WTC11 (cell line): ENCODE results near the gene FHIT. TPM values are rescaled to one million over a fixed set of nuclear protein-coding genes. Genes with fewer than 3 reads are reported as not detected.

Experiments
- ATAC-seq: fragments of 200-7000 bp; cut with Tn5 transposase; 2 replicates; pipeline ENCODE4 v1.10.0; 2021; ENCODE audit warnings: mild to moderate bottlenecking, moderate library complexity
- CTCF ChIA-PET: fragments of 300-600 bp; sonication (Branson Sonifier 250); formaldehyde crosslinking; loops from one replicate; lab custom pipeline; 2021; ENCODE audit warnings: antibody characterized with exemption; lab: Charles Lee
- POLR2A ChIA-PET: fragments of 350-600 bp; sonication (Branson Sonifier 250); formaldehyde crosslinking; loops from one replicate; lab custom pipeline; 2021; ENCODE audit warnings: antibody characterized with exemption; lab: Charles Lee
- DNase-seq: peaks from one replicate; pipeline ENCODE4 v3.0.0; 2021; ENCODE audit warnings: low spot score
- H3K27ac Mint-ChIP-seq: 2 replicates; pipeline ENCODE4 v1.8.0; 2021; ENCODE audit warnings: mixed read lengths
- H3K27me3 Mint-ChIP-seq: 2 replicates; pipeline ENCODE4 v1.8.0; 2021; ENCODE audit warnings: low read depth, mild to moderate bottlenecking, moderate library complexity, mixed read lengths
- H3K36me3 Mint-ChIP-seq: 2 replicates; pipeline ENCODE4 v1.8.0; 2021; ENCODE audit warnings: mixed read lengths
- H3K4me1 Mint-ChIP-seq: 2 replicates; pipeline ENCODE4 v1.8.0; 2022; ENCODE audit warnings: mixed read lengths
- H3K4me3 Mint-ChIP-seq: 2 replicates; pipeline ENCODE4 v1.8.0; 2021; ENCODE audit warnings: mild to moderate bottlenecking, moderate library complexity, mixed read lengths
- H3K9me3 Mint-ChIP-seq: 2 replicates; pipeline ENCODE4 v1.8.0; 2021; ENCODE audit warnings: mixed read lengths
- CREM ChIP-seq: sonication (generic); formaldehyde crosslinking; IDR thresholded peaks from 2 replicates; pipeline ENCODE4 v1.8.1; 2022; ENCODE audit warnings: mild to moderate bottlenecking, missing genetic modification reagents, moderate library complexity
- ELF4 ChIP-seq: sonication (generic); formaldehyde crosslinking; IDR thresholded peaks from 2 replicates; pipeline ENCODE4 v1.8.1; 2022; ENCODE audit warnings: low read depth, mild to moderate bottlenecking, moderate library complexity, missing genetic modification reagents
- EMX1 ChIP-seq: fragments of 250-450 bp; sonication (Bioruptor Pico); IDR thresholded peaks from 2 replicates; pipeline ENCODE4 v1.8.0; 2021; ENCODE audit warnings: mild to moderate bottlenecking
- ETV6 ChIP-seq: sonication (generic); formaldehyde crosslinking; IDR thresholded peaks from 2 replicates; pipeline ENCODE4 v1.8.1; 2022; ENCODE audit warnings: mild to moderate bottlenecking, missing genetic modification reagents
- FOXK1 ChIP-seq: sonication (generic); formaldehyde crosslinking; IDR thresholded peaks from 2 replicates; pipeline ENCODE4 v1.8.0; 2022; ENCODE audit warnings: mild to moderate bottlenecking, moderate library complexity, missing genetic modification reagents
- GTF2I ChIP-seq: fragments of 250-450 bp; sonication (Bioruptor Pico); conservative IDR thresholded peaks from 2 replicates; pipeline ENCODE4 v1.4.0; 2021; ENCODE audit warnings: mild to moderate bottlenecking
- NFE2L1 ChIP-seq: sonication (generic); formaldehyde crosslinking; IDR thresholded peaks from 2 replicates; pipeline ENCODE4 v1.8.1; 2023; ENCODE audit warnings: missing genetic modification reagents
- RELA ChIP-seq: sonication (generic); formaldehyde crosslinking; IDR thresholded peaks from 2 replicates; pipeline ENCODE4 v1.8.1; 2022; ENCODE audit warnings: missing genetic modification reagents, mild to moderate bottlenecking, borderline replicate concordance
- TEAD1 ChIP-seq: sonication (generic); formaldehyde crosslinking; IDR thresholded peaks from 2 replicates; pipeline ENCODE4 v1.8.0; 2022; ENCODE audit warnings: mild to moderate bottlenecking, missing genetic modification reagents
- TEAD4 ChIP-seq: sonication (generic); formaldehyde crosslinking; IDR thresholded peaks from 2 replicates; pipeline ENCODE4 v1.8.0; 2022; ENCODE audit warnings: mild to moderate bottlenecking, missing genetic modification reagents
- ZNF317 ChIP-seq: sonication (generic); formaldehyde crosslinking; IDR thresholded peaks from 2 replicates; pipeline ENCODE4 v1.8.1; 2023; ENCODE audit warnings: low read depth, mild to moderate bottlenecking, moderate library complexity, missing genetic modification reagents, borderline replicate concordance
- ZNF396 ChIP-seq: fragments of 250-450 bp; sonication (Bioruptor Pico); IDR thresholded peaks from 2 replicates; pipeline ENCODE4 v1.8.0; 2021; ENCODE audit warnings: mild to moderate bottlenecking, moderate library complexity, borderline replicate concordance
- ZNF416 ChIP-seq: fragments of 250-450 bp; sonication (Bioruptor Pico); IDR thresholded peaks from 2 replicates; pipeline ENCODE4 v1.9.0; 2021; ENCODE audit warnings: mild to moderate bottlenecking, inconsistent platforms
- total RNA-seq: library from RNA; stranded (reverse); gene quantifications from 3 replicates; pipeline ENCODE4 v1.2.3, GENCODE V29; 2021
- TF ChIP-seq, protein P1 (sequence below): sonication (generic); formaldehyde crosslinking; IDR thresholded peaks from 2 replicates; pipeline ENCODE4 v1.8.1; 2023; ENCODE audit warnings: mild to moderate bottlenecking, moderate library complexity, missing genetic modification reagents
- TF ChIP-seq, protein P2 (sequence below): sonication (generic); formaldehyde crosslinking; IDR thresholded peaks from 2 replicates; pipeline ENCODE4 v1.8.1; 2023; ENCODE audit warnings: mild to moderate bottlenecking, missing genetic modification reagents
- TF ChIP-seq, protein P3 (sequence below): sonication (generic); formaldehyde crosslinking; IDR thresholded peaks from 2 replicates; pipeline ENCODE4 v1.8.0; 2023; ENCODE audit warnings: mild to moderate bottlenecking, missing genetic modification reagents
- TF ChIP-seq, protein P4 (sequence below): sonication (generic); formaldehyde crosslinking; IDR thresholded peaks from 2 replicates; pipeline ENCODE4 v1.8.0; 2022; ENCODE audit warnings: mild to moderate bottlenecking, missing genetic modification reagents
- TF ChIP-seq, protein P5 (sequence below): sonication (generic); formaldehyde crosslinking; IDR thresholded peaks from 2 replicates; pipeline ENCODE4 v1.8.0; 2022; ENCODE audit warnings: mild to moderate bottlenecking, missing genetic modification reagents
- TF ChIP-seq, protein P6 (sequence below): sonication (generic); formaldehyde crosslinking; IDR thresholded peaks from 2 replicates; pipeline ENCODE4 v1.8.1; 2022; ENCODE audit warnings: mild to moderate bottlenecking, missing genetic modification reagents, moderate library complexity, borderline replicate concordance
- TF ChIP-seq, protein P7 (sequence below): sonication (generic); formaldehyde crosslinking; IDR thresholded peaks from 2 replicates; pipeline ENCODE4 v1.8.1; 2023; ENCODE audit warnings: mild to moderate bottlenecking, missing genetic modification reagents, moderate library complexity
- TF ChIP-seq, protein P8 (sequence below): sonication (generic); formaldehyde crosslinking; IDR thresholded peaks from 2 replicates; pipeline ENCODE4 v1.8.0; 2023; ENCODE audit warnings: missing genetic modification reagents, mild to moderate bottlenecking, borderline replicate concordance

Gene FHIT
- total RNA-seq, 1 experiment from 2014 or later, result 2.6 TPM

DNA sequence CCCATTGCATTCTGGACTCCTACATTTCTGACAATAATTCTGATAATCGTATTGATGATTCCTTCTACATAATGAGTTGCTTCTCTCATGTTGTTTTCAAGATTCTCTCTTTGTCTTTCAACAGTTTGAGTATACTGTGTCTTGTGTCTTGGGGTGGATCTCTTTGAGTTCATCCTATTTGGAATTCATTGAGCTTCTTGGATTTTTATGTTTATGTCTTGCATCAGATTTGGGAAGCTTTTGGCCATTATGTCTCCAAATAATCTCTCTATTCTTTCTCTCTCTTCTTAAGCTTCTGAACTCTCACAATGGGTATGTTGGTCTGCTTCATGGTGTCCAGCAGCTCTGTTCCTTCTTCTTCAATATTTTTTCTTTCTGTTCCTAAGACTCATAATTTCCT is 592.2 kb downstream of the FHIT start (continued):
- TF ChIP-seq, protein P1, sequence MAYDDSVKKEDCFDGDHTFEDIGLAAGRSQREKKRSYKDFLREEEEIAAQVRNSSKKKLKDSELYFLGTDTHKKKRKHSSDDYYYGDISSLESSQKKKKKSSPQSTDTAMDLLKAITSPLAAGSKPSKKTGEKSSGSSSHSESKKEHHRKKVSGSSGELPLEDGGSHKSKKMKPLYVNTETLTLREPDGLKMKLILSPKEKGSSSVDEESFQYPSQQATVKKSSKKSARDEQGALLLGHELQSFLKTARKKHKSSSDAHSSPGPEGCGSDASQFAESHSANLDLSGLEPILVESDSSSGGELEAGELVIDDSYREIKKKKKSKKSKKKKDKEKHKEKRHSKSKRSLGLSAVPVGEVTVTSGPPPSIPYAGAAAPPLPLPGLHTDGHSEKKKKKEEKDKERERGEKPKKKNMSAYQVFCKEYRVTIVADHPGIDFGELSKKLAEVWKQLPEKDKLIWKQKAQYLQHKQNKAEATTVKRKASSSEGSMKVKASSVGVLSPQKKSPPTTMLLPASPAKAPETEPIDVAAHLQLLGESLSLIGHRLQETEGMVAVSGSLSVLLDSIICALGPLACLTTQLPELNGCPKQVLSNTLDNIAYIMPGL (CRISPR knock-in tag), result no peak
- TF ChIP-seq CREM (CRISPR knock-in tag) (no peak), GTF2I (no peak), ETV6 (no peak)

DNA sequence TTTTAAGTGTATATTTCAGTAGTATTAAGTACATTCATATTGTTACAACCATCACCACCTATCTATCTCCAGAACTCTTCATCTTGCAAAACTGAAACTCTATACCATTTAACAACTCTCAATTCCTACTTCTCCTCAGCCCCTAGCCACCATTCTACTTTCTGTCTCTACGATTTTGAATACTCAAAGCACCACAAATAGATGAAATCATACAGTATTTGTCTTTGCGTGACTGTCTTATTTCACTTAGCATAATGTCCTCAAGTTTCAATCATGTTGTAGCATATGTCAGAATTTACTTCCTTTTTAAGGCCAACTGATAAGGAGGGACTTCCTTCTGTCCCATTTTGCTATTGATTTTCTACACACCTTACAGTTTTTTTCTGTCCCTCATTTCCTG is 593.3 kb downstream of the FHIT start:
- Mint-ChIP-seq H3K4me1 (peaks cover 34% of the 10 kb centered on the region), H3K4me3 (no peak overlapping the region), H3K36me3 (peaks cover 43% of the 10 kb centered on the region), H3K27ac (no peak overlapping the region), H3K27me3 (no peaks in the 10 kb centered on the region), H3K9me3 (peaks cover 43% of the 10 kb centered on the region)
- ATAC-seq, result no peak
- ChIA-PET POLR2A (no interaction called here), CTCF (no interaction called here)
- no peak for DNase-seq
- TF ChIP-seq, protein P2, sequence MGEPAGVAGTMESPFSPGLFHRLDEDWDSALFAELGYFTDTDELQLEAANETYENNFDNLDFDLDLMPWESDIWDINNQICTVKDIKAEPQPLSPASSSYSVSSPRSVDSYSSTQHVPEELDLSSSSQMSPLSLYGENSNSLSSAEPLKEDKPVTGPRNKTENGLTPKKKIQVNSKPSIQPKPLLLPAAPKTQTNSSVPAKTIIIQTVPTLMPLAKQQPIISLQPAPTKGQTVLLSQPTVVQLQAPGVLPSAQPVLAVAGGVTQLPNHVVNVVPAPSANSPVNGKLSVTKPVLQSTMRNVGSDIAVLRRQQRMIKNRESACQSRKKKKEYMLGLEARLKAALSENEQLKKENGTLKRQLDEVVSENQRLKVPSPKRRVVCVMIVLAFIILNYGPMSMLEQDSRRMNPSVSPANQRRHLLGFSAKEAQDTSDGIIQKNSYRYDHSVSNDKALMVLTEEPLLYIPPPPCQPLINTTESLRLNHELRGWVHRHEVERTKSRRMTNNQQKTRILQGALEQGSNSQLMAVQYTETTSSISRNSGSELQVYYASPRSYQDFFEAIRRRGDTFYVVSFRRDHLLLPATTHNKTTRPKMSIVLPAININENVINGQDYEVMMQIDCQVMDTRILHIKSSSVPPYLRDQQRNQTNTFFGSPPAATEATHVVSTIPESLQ (CRISPR knock-in tag), result no peak
- TF ChIP-seq TEAD1 (CRISPR knock-in tag) (no peak), ELF4 (CRISPR knock-in tag) (no peak), ZNF416 (CRISPR knock-in tag) (no peak), TEAD4 (CRISPR knock-in tag) (no peak), FOXK1 (CRISPR knock-in tag) (no peak), NFE2L1 (CRISPR knock-in tag) (no peak), ZNF317 (CRISPR knock-in tag) (no peak), EMX1 (CRISPR knock-in tag) (no peak), RELA (no peak), ZNF396 (no peak)
- TF ChIP-seq, protein P3, sequence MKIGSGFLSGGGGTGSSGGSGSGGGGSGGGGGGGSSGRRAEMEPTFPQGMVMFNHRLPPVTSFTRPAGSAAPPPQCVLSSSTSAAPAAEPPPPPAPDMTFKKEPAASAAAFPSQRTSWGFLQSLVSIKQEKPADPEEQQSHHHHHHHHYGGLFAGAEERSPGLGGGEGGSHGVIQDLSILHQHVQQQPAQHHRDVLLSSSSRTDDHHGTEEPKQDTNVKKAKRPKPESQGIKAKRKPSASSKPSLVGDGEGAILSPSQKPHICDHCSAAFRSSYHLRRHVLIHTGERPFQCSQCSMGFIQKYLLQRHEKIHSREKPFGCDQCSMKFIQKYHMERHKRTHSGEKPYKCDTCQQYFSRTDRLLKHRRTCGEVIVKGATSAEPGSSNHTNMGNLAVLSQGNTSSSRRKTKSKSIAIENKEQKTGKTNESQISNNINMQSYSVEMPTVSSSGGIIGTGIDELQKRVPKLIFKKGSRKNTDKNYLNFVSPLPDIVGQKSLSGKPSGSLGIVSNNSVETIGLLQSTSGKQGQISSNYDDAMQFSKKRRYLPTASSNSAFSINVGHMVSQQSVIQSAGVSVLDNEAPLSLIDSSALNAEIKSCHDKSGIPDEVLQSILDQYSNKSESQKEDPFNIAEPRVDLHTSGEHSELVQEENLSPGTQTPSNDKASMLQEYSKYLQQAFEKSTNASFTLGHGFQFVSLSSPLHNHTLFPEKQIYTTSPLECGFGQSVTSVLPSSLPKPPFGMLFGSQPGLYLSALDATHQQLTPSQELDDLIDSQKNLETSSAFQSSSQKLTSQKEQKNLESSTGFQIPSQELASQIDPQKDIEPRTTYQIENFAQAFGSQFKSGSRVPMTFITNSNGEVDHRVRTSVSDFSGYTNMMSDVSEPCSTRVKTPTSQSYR, result no peak
- TF ChIP-seq, protein P4, sequence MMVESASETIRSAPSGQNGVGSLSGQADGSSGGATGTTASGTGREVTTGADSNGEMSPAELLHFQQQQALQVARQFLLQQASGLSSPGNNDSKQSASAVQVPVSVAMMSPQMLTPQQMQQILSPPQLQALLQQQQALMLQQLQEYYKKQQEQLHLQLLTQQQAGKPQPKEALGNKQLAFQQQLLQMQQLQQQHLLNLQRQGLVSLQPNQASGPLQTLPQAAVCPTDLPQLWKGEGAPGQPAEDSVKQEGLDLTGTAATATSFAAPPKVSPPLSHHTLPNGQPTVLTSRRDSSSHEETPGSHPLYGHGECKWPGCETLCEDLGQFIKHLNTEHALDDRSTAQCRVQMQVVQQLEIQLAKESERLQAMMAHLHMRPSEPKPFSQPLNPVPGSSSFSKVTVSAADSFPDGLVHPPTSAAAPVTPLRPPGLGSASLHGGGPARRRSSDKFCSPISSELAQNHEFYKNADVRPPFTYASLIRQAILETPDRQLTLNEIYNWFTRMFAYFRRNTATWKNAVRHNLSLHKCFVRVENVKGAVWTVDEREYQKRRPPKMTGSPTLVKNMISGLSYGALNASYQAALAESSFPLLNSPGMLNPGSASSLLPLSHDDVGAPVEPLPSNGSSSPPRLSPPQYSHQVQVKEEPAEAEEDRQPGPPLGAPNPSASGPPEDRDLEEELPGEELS (CRISPR knock-in tag), result no peak
- TF ChIP-seq, protein P5, sequence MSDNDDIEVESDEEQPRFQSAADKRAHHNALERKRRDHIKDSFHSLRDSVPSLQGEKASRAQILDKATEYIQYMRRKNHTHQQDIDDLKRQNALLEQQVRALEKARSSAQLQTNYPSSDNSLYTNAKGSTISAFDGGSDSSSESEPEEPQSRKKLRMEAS, result no peak
- TF ChIP-seq, protein P6, sequence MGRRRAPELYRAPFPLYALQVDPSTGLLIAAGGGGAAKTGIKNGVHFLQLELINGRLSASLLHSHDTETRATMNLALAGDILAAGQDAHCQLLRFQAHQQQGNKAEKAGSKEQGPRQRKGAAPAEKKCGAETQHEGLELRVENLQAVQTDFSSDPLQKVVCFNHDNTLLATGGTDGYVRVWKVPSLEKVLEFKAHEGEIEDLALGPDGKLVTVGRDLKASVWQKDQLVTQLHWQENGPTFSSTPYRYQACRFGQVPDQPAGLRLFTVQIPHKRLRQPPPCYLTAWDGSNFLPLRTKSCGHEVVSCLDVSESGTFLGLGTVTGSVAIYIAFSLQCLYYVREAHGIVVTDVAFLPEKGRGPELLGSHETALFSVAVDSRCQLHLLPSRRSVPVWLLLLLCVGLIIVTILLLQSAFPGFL (CRISPR knock-in tag), result no peak
- TF ChIP-seq, protein P7, sequence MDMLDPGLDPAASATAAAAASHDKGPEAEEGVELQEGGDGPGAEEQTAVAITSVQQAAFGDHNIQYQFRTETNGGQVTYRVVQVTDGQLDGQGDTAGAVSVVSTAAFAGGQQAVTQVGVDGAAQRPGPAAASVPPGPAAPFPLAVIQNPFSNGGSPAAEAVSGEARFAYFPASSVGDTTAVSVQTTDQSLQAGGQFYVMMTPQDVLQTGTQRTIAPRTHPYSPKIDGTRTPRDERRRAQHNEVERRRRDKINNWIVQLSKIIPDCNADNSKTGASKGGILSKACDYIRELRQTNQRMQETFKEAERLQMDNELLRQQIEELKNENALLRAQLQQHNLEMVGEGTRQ (CRISPR knock-in tag), result no peak
- TF ChIP-seq, protein P8, sequence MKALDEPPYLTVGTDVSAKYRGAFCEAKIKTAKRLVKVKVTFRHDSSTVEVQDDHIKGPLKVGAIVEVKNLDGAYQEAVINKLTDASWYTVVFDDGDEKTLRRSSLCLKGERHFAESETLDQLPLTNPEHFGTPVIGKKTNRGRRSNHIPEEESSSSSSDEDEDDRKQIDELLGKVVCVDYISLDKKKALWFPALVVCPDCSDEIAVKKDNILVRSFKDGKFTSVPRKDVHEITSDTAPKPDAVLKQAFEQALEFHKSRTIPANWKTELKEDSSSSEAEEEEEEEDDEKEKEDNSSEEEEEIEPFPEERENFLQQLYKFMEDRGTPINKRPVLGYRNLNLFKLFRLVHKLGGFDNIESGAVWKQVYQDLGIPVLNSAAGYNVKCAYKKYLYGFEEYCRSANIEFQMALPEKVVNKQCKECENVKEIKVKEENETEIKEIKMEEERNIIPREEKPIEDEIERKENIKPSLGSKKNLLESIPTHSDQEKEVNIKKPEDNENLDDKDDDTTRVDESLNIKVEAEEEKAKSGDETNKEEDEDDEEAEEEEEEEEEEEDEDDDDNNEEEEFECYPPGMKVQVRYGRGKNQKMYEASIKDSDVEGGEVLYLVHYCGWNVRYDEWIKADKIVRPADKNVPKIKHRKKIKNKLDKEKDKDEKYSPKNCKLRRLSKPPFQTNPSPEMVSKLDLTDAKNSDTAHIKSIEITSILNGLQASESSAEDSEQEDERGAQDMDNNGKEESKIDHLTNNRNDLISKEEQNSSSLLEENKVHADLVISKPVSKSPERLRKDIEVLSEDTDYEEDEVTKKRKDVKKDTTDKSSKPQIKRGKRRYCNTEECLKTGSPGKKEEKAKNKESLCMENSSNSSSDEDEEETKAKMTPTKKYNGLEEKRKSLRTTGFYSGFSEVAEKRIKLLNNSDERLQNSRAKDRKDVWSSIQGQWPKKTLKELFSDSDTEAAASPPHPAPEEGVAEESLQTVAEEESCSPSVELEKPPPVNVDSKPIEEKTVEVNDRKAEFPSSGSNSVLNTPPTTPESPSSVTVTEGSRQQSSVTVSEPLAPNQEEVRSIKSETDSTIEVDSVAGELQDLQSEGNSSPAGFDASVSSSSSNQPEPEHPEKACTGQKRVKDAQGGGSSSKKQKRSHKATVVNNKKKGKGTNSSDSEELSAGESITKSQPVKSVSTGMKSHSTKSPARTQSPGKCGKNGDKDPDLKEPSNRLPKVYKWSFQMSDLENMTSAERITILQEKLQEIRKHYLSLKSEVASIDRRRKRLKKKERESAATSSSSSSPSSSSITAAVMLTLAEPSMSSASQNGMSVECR (CRISPR knock-in tag), result no peak
